Peyer's patch (tissue), 4 donors: Measurements from ENCODE around the gene GOLGA2. TPM values are rescaled to one million over a fixed set of nuclear protein-coding genes. Genes with fewer than 3 reads are reported as not detected.
A peak's percentile ranks its signal among the peaks of the same experiment; 100 is the strongest.

Experiments used
- DNase-seq, 3 donors: peaks; one replicate each; pipeline ENCODE4 v3.0.0-alpha.2; 2017 to 2019
- H3K27ac ChIP-seq, 4 donors: fragments of 200-600 bp; sonication (generic); one replicate each; pipeline ENCODE4 v1.5.1; 2016 to 2019
- H3K27me3 ChIP-seq, 2 donors: fragments of 200-600 bp; sonication (generic); one replicate each; pipeline ENCODE4 v1.5.1; 2019
- H3K36me3 ChIP-seq, 3 donors: fragments of 200-600 bp; sonication (generic); one replicate each; pipeline ENCODE4 v1.5.1; 2016 to 2019
- H3K4me1 ChIP-seq, 4 donors: fragments of 200-600 bp; sonication (generic); one replicate each; pipeline ENCODE4 v1.5.1; 2016 to 2019
- H3K4me3 ChIP-seq, 4 donors: fragments of 200-600 bp; sonication (generic); 1 replicate in 3 of 4; 2 replicates in 1 of 4; pipeline ENCODE4 v1.5.1; 2016 to 2019; ENCODE audit warnings: mild to moderate bottlenecking in 1 of 4
- H3K9me3 ChIP-seq, 4 donors: fragments of 200-600 bp; sonication (generic); one replicate each; pipeline ENCODE4 v1.5.1; 2016 to 2019; ENCODE audit warnings: mild to moderate bottlenecking in 1 of 4
- POLR2A ChIP-seq, 2 donors: fragments of 450-650 bp; IDR thresholded peaks; one replicate each; pipeline ENCODE4 v1.5.1; 2017; ENCODE audit warnings: antibody characterized with exemption in 2 of 2, mild to moderate bottlenecking in 2 of 2, moderate library complexity in 2 of 2
- total RNA-seq, 4 donors: library from RNA; depleted of rRNA; stranded (reverse); fragments of >200 nt; gene quantifications; one replicate each; pipeline ENCODE4 v1.1.0, GENCODE V29; 2016
- TF ChIP-seq, protein P1 (sequence below), 6 experiments: fragments of 450-650 bp in 4 of 6; fragments of 200-600 bp in 2 of 6; sonication (generic) in 1 of 6; IDR thresholded peaks; one replicate each; pipeline ENCODE4 v1.5.1; 2017 to 2019; ENCODE audit warnings: antibody characterized with exemption in 6 of 6, mild to moderate bottlenecking in 3 of 6, moderate library complexity in 1 of 6

Gene GOLGA2
- total RNA-seq, 4 donors from 2014 or later = 45.7 to 96.7 (median 92.5) TPM

DNA sequence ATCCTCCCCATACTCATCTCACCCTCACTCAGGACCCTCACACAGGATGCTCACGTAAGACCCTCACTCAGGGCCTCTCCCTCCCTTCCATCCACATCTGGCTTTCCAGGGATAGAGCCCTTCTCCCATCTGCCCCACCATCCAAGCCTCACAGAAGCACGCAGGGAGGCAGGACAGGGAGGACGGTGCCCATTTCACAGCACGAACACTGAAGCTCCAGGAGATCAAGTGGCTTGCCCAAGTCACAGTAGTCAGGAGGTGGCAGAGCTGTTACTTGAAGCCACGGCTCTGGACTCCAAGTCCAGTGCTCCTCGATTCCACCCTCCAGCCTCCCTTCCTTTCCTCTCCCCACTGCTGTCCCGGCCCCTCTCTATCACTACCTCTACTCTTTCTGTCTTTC, 50.9 kb downstream of the GOLGA2 start:
- TF ChIP-seq, protein P1, sequence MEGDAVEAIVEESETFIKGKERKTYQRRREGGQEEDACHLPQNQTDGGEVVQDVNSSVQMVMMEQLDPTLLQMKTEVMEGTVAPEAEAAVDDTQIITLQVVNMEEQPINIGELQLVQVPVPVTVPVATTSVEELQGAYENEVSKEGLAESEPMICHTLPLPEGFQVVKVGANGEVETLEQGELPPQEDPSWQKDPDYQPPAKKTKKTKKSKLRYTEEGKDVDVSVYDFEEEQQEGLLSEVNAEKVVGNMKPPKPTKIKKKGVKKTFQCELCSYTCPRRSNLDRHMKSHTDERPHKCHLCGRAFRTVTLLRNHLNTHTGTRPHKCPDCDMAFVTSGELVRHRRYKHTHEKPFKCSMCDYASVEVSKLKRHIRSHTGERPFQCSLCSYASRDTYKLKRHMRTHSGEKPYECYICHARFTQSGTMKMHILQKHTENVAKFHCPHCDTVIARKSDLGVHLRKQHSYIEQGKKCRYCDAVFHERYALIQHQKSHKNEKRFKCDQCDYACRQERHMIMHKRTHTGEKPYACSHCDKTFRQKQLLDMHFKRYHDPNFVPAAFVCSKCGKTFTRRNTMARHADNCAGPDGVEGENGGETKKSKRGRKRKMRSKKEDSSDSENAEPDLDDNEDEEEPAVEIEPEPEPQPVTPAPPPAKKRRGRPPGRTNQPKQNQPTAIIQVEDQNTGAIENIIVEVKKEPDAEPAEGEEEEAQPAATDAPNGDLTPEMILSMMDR (IDR thresholded peaks at IDR 0.05) = no peak
- Histone ChIP-seq H3K4me3 (no peak overlapping the region), H3K9me3 (no peaks in the 10 kb centered on the region), H3K36me3 (no peaks in the 10 kb centered on the region), H3K4me1 (no peaks in the 10 kb centered on the region), H3K27ac (no peak overlapping the region), H3K27me3 (no peaks in the 10 kb centered on the region)
- peak in 1 of 3 donors; percentile 34 for DNase-seq

- no peak for TF ChIP-seq POLR2A (IDR thresholded peaks at IDR 0.05)
- TF ChIP-seq, protein P1 (IDR thresholded peaks at IDR 0.05) = no peak
- Histone ChIP-seq H3K9me3 (no peaks in the 10 kb centered on the region), H3K27ac (no peak overlapping the region), H3K27me3 (no peaks in the 10 kb centered on the region), H3K4me1 (peaks cover 0 to 3% (median 0%) of the 10 kb centered on the region in 4 donors), H3K36me3 (no peaks in the 10 kb centered on the region), H3K4me3 (no peak overlapping the region)
- no peak for DNase-seq
These were observed 52.7 kb downstream of the GOLGA2 start for GRCh38 chr9:128222880-128223670.

- no peak for DNase-seq
- TF ChIP-seq, protein P1 (IDR thresholded peaks at IDR 0.05) = no peak
- no peak for TF ChIP-seq POLR2A (IDR thresholded peaks at IDR 0.05)
These were observed 53.8 kb downstream of the GOLGA2 start for GRCh38 chr9:128222026-128222425.

GRCh38 chr9:128219831-128220230, 56.0 kb downstream of the GOLGA2 start:
- DNase-seq = no peak
- TF ChIP-seq, protein P1 (IDR thresholded peaks at IDR 0.05) = no peak
- no peak for TF ChIP-seq POLR2A (IDR thresholded peaks at IDR 0.05)
- Histone ChIP-seq H3K4me1 (peaks cover 0 to 8% (median 0%) of the 10 kb centered on the region in 4 donors), H3K4me3 (no peak overlapping the region), H3K27me3 (no peaks in the 10 kb centered on the region), H3K36me3 (no peaks in the 10 kb centered on the region), H3K27ac (no peak overlapping the region), H3K9me3 (no peaks in the 10 kb centered on the region)

More at GRCh38 chr9:128222026-128222425, 53.8 kb downstream of the GOLGA2 start:
- Histone ChIP-seq H3K36me3 (no peaks in the 10 kb centered on the region), H3K9me3 (no peaks in the 10 kb centered on the region), H3K4me1 (peaks cover 0 to 8% (median 0%) of the 10 kb centered on the region in 4 donors), H3K27ac (no peak overlapping the region), H3K27me3 (no peaks in the 10 kb centered on the region), H3K4me3 (no peak overlapping the region)

DNA sequence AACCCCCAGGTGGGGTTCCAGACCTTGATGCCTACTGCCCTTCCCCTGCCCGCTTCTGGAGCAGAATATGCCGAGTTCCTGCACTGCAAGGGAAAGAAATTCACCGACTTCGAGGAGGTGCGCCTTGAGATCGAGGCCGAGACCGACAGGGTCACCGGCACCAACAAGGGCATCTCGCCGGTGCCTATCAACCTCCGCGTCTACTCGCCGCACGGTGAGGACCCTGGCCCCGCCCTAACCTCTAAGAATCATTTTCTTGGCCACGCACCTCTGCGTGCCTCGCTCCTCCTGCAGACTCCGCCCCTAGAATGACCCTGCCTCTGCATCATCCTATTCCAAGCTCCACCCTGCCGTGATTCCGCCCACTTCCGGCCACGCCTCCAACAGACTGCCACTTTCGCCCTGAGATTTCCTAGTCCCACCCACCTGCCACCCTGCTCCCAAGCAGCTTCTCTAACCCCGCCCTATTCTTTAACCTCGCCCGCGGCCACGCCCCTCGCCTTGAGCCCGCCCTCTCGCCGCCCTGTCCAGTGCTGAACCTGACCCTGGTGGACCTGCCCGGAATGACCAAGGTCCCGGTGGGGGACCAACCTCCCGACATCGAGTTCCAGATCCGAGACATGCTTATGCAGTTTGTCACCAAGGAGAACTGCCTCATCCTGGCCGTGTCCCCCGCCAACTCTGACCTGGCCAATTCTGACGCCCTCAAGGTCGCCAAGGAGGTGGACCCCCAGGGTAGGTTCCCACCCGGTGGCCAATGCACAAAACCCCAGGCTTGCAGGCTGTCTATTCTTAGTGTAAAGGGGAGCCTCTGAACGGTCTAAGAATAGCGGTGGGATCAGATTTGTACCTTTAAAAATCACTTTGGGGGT, 57.1 kb downstream of the GOLGA2 start:
- peak; percentile 90 to 98 (median 98) for DNase-seq
- TF ChIP-seq POLR2A (IDR thresholded peaks at IDR 0.05) = peak in 1 of 2 donors; percentile 42
- TF ChIP-seq, protein P1 (IDR thresholded peaks at IDR 0.05) = peak in 3 of 6 experiments; percentile 7 to 18 (median 15)
- Histone ChIP-seq H3K27me3 (no peaks in the 10 kb centered on the region), H3K36me3 (no peaks in the 10 kb centered on the region), H3K4me3 (peak overlapping the region; percentile 20 to 55 (median 41)), H3K4me1 (peaks cover 0 to 8% (median 0%) of the 10 kb centered on the region in 4 donors), H3K27ac (peak overlapping the region in 3 of 4 donors; percentile 4 to 49 (median 25)), H3K9me3 (no peaks in the 10 kb centered on the region)
